Sigmoid colon (tissue), 7 donors: Measurements from ENCODE around the gene ALDOA. TPM values are rescaled to one million over a fixed set of nuclear protein-coding genes. Genes with fewer than 3 reads are reported as not detected.

Experiments
- DNase-seq: peaks from one replicate; pipeline ENCODE4 v3.0.0-alpha.2; 2019
- H3K27ac ChIP-seq, 4 donors: fragments of 200-600 bp; sonication (generic); one replicate each; pipeline ENCODE4 v1.5.1; 2016 to 2019; ENCODE audit warnings: mild to moderate bottlenecking in 1 of 4
- H3K27me3 ChIP-seq, 3 donors: fragments of 200-600 bp; sonication (generic); one replicate each; pipeline ENCODE4 v1.5.1; 2019; ENCODE audit warnings: mild to moderate bottlenecking in 1 of 3
- H3K36me3 ChIP-seq, 4 donors: fragments of 200-600 bp; sonication (generic); one replicate each; pipeline ENCODE4 v1.5.1; 2016 to 2019
- H3K4me1 ChIP-seq, 4 donors: fragments of 200-600 bp; sonication (generic); one replicate each; pipeline ENCODE4 v1.5.1; 2017 to 2019
- H3K4me3 ChIP-seq, 4 donors: fragments of 200-600 bp; sonication (generic); one replicate each; pipeline ENCODE4 v1.5.1; 2017 to 2019; ENCODE audit warnings: mild to moderate bottlenecking in 2 of 4, moderate library complexity in 1 of 4
- H3K9me3 ChIP-seq, 4 donors: fragments of 200-600 bp in 3 of 4; sonication (generic) in 3 of 4; one replicate each; pipeline versions ENCODE4 v1.5.1 to v1.6.1; 2013 to 2019
- CTCF ChIP-seq, 4 experiments: fragments of 450-650 bp in 3 of 4; fragments of 200-600 bp in 1 of 4; IDR thresholded peaks; one replicate each; pipeline ENCODE4 v1.5.1; 2016 to 2019; ENCODE audit warnings: antibody characterized with exemption in 4 of 4, mild to moderate bottlenecking in 3 of 4, moderate library complexity in 2 of 4
- EP300 ChIP-seq, 4 donors: sonication (generic); formaldehyde crosslinking; IDR thresholded peaks; one replicate each; pipeline ENCODE4 v1.6.1; 2017; ENCODE audit warnings: antibody characterized with exemption in 4 of 4
- POLR2A ChIP-seq, 2 donors: fragments of 450-650 bp; IDR thresholded peaks; one replicate each; pipeline ENCODE4 v1.6.1; 2016; ENCODE audit warnings: antibody characterized with exemption in 2 of 2, mild to moderate bottlenecking in 2 of 2, moderate library complexity in 2 of 2
- POLR2AphosphoS5 ChIP-seq, 4 donors: sonication (generic); formaldehyde crosslinking; IDR thresholded peaks; one replicate each; pipeline ENCODE4 v1.6.1; 2017; ENCODE audit warnings: antibody characterized with exemption in 4 of 4
- WGBS, 2 donors: extraction: QIAGEN DNeasy Blood & Tissue Kit; methylation state at CpG; one replicate each; pipeline ENCODE4 v1.1.7; 2013; 5-methylcytosine and 5-hydroxymethylcytosine counted together
- intact Hi-C: fragments of 100-400 bp; cut with DNase I; formaldehyde crosslinking; loops from one replicate; pipeline ENCODE4 v1.15.1; 2023
- polyA plus RNA-seq, 3 donors: library from polyadenylated mRNA; stranded (reverse); fragments of 200-250 nt; gene quantifications; one replicate each; pipeline ENCODE4 v1.2.3, GENCODE V29; 2013
- total RNA-seq, 4 donors: library from RNA; depleted of rRNA; stranded (reverse); fragments of >200 nt; gene quantifications; one replicate each; pipeline ENCODE4 v1.1.0, GENCODE V29; 2016
- donor health status: healthy with polysubstance abuse.
- donor health status: Bipolar disorder and iron deficiency.
- donor health status: healthy.

ALDOA gene
- total and polyA plus RNA-seq, 7 donors = 905 to 1,667 (median 1,010) TPM

GRCh38 chr16:30096105-30096861 is 30.7 kb downstream of the ALDOA start, which contains the start of gene YPEL3:
Gene YPEL3 (minus strand): TSS chr16:30096213. CDS start chr16:30095482, 731 bp downstream.
- intact Hi-C loops = loop anchor here (2.0 to 10.0 kb wide), 7 partner anchors 27 to 1359 kb away; partner anchors contain the start of genes ARMC5, FBRS, HIRIP3 and INO80E
- WGBS, 2 donors = 9 to 11% methylated on average over 77 of the region's 77 CpGs
- Histone ChIP-seq H3K27ac (peak within 1 kb of the TSS; percentile 92 to 97 (median 96)), H3K27me3 (no peaks in the 10 kb centered on the region), H3K36me3 (peaks cover 0 to 23% (median 10%) of the 10 kb centered on the region in 4 donors), H3K4me1 (peaks cover 0 to 45% (median 41%) of the 10 kb centered on the region in 4 donors), H3K9me3 (peaks cover 0 to 6% (median 4%) of the 10 kb centered on the region in 4 donors), H3K4me3 (peak within 1 kb of the TSS; percentile 80 to 90 (median 88))
- TF ChIP-seq EP300 (IDR thresholded peaks at IDR 0.05) = no peak
- no peak for TF ChIP-seq CTCF (IDR thresholded peaks at IDR 0.05)
- peak in 1 of 2 donors; percentile 21 for TF ChIP-seq POLR2A (IDR thresholded peaks at IDR 0.05)
- TF ChIP-seq POLR2AphosphoS5 (IDR thresholded peaks at IDR 0.05) = peak in 3 of 4 donors; percentile 66 to 74 (median 72)
- peak; percentile 98 for DNase-seq

DNA sequence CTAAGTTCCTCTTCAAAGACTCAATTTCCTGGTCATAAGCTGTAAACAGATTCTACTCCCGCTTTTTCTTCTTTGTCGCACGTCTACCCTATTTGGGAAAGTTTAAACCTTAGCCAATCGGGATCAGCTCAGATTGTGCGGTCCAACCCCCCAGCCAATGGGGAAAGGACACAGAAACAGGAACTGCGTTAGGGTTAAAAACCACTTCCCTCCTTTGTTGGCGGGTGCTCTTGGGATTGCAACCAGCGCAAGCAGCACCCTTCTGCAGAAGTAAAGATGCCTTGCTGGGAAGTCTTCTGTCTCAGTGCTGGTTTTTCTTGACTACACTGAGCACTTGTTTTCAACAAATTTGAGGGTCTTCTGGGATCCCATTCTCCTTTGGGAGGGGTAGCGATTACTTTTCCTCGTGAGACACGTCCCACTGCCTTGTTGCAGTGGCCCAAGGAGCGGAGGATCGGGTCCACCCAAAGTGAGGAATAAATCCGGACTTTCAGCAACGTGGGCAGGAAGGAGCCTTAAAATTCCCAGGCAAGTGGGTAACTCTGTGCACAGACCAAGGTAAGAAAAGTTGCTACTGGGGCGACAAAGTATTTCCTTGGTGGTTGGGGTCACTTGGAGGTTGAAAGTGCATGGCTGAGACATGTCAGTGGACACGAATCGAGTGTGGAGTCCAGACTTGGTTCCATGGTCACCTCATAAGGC is 31.5 kb downstream of the ALDOA start:
- Histone ChIP-seq H3K4me1 (peaks cover 0 to 39% (median 37%) of the 10 kb centered on the region in 4 donors), H3K27me3 (no peaks in the 10 kb centered on the region), H3K36me3 (peaks cover 0 to 23% (median 10%) of the 10 kb centered on the region in 4 donors), H3K27ac (peak overlapping the region; percentile 92 to 97 (median 96)), H3K9me3 (peaks cover 0 to 6% (median 4%) of the 10 kb centered on the region in 4 donors), H3K4me3 (peak overlapping the region in 2 of 4 donors; percentile 88 to 90)
- TF ChIP-seq POLR2A (IDR thresholded peaks at IDR 0.05) (no peak), POLR2AphosphoS5 (IDR thresholded peaks at IDR 0.05) (no peak), EP300 (IDR thresholded peaks at IDR 0.05) (no peak), CTCF (IDR thresholded peaks at IDR 0.05) (no peak)
- 94 to 97% methylated on average over 18 of the region's 18 CpGs for WGBS, 2 donors
- intact Hi-C loops = loop anchor here (2.0 to 10.0 kb wide), 7 partner anchors 26 to 1358 kb away; partner anchors contain the start of genes ARMC5, FBRS, HIRIP3 and INO80E
- no peak for DNase-seq

DNA sequence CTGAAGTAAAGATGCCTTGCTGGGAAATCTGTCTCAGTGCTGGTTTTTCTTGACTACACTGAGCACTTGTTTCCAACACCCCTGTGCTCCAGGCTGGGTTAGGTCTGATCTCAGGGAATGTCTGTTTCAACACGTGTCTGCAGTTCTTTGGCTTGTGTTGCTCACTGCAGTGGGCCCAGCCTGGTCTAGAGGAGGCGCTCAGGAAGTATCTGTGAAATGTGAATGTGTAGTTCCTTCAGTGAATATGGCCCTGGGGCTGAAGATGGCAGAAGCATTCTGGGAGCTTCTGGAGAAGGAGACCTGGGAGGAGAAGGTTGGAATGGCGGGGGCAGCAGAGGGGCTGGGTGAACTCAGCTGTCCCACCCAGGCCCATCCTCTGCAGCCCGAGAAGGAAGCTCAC is 38.5 kb downstream of the ALDOA start:
- Histone ChIP-seq H3K4me1 (no peaks in the 10 kb centered on the region), H3K4me3 (no peak overlapping the region)
- intact Hi-C loops = no loop called here

DNA sequence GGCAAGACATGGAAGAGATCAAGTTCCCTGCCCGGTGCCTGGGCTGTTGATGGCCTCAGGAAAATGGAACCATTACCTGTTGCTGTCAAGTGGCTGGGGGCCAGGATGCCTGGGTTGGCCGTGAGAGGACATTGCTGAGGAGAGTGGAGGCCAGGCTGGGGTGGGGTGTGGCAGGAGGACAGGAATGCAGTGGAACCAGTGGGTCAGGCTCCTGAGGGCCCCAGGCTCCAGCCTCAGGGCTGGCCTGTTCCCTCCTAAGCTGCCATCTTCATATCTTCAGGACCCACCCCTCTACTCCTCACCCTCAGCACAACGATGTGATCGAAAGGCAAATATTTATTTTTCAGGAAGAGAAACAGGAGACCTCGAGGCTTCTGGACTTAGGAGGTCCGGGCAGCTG is 38.9 kb downstream of the ALDOA start:
- Histone ChIP-seq H3K4me3 (no peak overlapping the region), H3K36me3 (peaks cover 0 to 35% (median 17%) of the 10 kb centered on the region in 4 donors), H3K27ac (no peak overlapping the region), H3K4me1 (no peaks in the 10 kb centered on the region), H3K27me3 (no peaks in the 10 kb centered on the region), H3K9me3 (no peaks in the 10 kb centered on the region)
- intact Hi-C loops = no loop called here
- no peak for DNase-seq
- TF ChIP-seq POLR2A (IDR thresholded peaks at IDR 0.05) = no peak
- TF ChIP-seq EP300 (IDR thresholded peaks at IDR 0.05) = no peak
- 46 to 72% methylated on average over 6 of the region's 6 CpGs for WGBS, 2 donors

More for the DNA sequence above, 38.5 kb downstream of the ALDOA start:
- TF ChIP-seq CTCF (IDR thresholded peaks at IDR 0.05) (no peak), EP300 (IDR thresholded peaks at IDR 0.05) (no peak), POLR2A (IDR thresholded peaks at IDR 0.05) (no peak), POLR2AphosphoS5 (IDR thresholded peaks at IDR 0.05) (no peak)
- DNase-seq = no peak
- Histone ChIP-seq H3K27ac (no peak overlapping the region), H3K27me3 (no peaks in the 10 kb centered on the region), H3K36me3 (peaks cover 0 to 31% (median 15%) of the 10 kb centered on the region in 4 donors), H3K9me3 (no peaks in the 10 kb centered on the region)
- 86 to 88% methylated on average over 4 of the region's 4 CpGs for WGBS, 2 donors
